Stimulated activated CD8-positive, alpha-beta memory T cell treated with anti-CD3 and anti-CD28 coated beads, Interleukin-7, amount 100 ng/mL, for 4 hours (primary cell): ENCODE results near the gene JKAMP.
"Not testable (repeated sequence)": the region's sequence is repeated elsewhere in the genome, so short reads cannot be mapped to it uniquely, and the experiment has no call there.

Source experiments
- DNase-seq, 2 donors: peaks; one replicate each; pipeline ENCODE4 v3.0.0-alpha.2; 2020; ENCODE audit warnings: low read depth in 2 of 2

JKAMP gene

GRCh38 chr14:59483819-59484638 lies at the start of gene JKAMP, which contains the start of gene L3HYPDH:
JKAMP (plus strand) TSS chr14:59484517; CDS start chr14:59484590, 73 bp downstream.
L3HYPDH (minus strand) TSS chr14:59484408; CDS start chr14:59484316, 92 bp downstream.
- peak; percentile 97 to 98 for DNase-seq

DNA sequence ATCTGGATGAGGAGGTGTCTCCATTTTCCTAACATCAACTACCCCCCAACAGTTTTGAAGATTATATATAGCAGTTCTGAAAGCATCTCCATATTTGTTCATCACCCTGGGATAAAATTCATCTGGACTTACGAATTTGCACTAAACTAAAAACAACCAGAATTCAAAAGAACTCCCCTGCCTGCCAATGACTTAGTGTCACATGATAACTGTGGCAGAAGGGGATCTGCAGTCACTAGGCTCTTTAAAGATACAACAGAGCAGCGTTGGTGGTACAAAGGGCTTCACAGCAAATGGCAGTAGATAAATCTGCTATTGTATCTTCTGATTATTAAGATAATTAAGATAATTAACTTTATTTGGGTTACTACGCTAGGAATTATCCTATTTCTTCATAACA lies 49.2 kb upstream of the JKAMP start:
- no peak for DNase-seq

- DNase-seq: no peak
Observed at GRCh38 chr14:59435987-59436386, 48.3 kb upstream of the JKAMP start.

DNA sequence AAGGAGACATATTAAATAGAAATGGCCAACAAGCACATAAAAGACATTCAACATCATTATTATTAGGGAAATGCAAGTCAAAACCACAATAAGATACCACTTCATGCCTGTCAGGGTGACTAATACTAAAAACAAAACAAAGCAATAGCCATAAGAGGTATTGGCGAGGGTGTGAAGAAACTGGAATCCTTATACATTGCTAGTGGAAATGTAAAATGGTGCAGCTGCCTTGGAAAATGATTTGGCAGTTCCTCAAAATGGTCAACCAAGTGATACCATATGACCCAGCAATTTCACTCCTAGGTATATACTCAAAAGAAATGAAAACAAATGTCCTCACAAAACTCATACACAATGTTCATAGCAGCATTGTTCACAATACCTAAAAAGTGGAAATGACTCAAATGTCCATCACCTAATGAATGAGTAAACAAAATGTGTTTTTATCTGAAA lies 46.1 kb upstream of the JKAMP start:
- no peak for DNase-seq

- no peak for DNase-seq
Observed at GRCh38 chr14:59439256-59439965, 44.9 kb upstream of the JKAMP start.

GRCh38 chr14:59448673-59449072 lies 35.6 kb upstream of the JKAMP start:
- DNase-seq: not testable (repeated sequence)

- DNase-seq: no peak
Observed at GRCh38 chr14:59450716-59451115, 33.6 kb upstream of the JKAMP start.

GRCh38 chr14:59451849-59452248 lies 32.5 kb upstream of the JKAMP start:
- DNase-seq: no peak

GRCh38 chr14:59454139-59454538 lies 30.2 kb upstream of the JKAMP start:
- DNase-seq: no peak

- DNase-seq: no peak
Observed at GRCh38 chr14:59455411-59455810, 28.9 kb upstream of the JKAMP start.

DNA sequence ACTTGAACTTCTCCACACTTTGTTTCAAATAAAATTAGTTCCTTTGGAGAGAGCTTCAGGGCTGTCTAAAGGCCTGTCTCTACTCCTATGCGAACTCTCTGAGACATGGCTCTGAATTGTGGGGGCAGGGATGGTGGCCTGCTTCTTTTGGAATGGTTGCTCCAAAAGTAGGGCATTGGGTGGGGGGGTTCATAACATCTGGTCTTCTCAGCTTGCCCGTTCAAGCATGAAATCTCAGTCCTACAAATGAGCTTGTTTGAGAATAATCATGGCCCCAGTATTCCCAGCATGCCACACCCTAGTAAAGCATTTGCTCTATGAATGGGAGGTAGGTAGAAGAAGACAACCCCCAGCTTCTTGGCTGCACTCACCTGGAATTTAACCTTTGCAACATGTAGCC lies 25.8 kb upstream of the JKAMP start:
- no peak for DNase-seq

GRCh38 chr14:59460378-59460777 lies 23.9 kb upstream of the JKAMP start:
- DNase-seq: no peak

- no peak for DNase-seq
Observed at GRCh38 chr14:59461891-59462290, 22.4 kb upstream of the JKAMP start.

- peak in 1 of 2 donors; percentile 7 for DNase-seq
Observed at GRCh38 chr14:59463787-59464485, 20.4 kb upstream of the JKAMP start.

DNA sequence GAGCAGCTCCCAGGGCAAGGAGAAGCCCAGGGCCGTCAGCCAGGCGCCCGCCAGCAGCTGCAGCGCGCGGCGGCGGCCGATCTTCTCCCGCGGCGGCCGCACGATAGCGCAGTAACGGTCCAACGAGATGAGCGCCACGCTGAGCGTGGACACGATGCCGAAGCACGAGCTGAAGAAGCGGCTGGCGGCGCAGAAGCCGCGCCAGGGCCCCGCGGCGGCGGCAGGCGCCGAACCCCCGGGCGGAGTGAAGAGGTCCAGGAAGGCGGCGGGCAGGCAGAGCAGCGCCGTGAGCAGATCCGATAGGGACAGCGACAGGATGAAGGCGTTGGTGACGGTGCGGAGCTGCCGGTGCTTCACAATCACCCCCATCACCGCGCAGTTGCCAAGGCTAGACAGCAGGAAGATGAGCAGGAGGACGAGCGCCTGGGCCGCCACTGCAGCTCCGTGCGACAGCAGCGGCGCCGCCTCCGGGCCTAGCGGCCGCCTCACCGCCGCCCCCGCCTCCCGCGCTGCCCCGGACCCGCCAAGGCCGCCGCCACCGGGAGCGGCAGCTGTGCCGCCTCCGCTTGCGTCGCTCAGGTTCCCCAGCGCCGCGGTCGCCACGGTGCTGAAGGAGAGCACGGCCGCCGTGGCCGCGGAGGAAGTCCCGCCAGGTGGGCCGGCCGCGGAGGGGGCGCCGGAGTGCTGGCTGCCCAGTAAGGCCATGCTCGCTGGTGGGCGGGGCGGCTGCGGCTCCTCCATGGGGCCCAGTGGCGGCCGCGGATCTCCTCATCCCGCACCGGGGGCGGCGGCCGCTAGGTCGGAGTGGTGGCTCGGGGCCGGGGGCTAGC lies 19.6 kb upstream of the JKAMP start:
- peak in 1 of 2 donors; percentile 54 for DNase-seq

- DNase-seq: peak in 1 of 2 donors; percentile 40
Observed at GRCh38 chr14:59465316-59466135, 18.8 kb upstream of the JKAMP start, which contains the start of gene GPR135. GPR135 (minus strand) TSS chr14:59465380; CDS start chr14:59465226, 154 bp downstream.

DNA sequence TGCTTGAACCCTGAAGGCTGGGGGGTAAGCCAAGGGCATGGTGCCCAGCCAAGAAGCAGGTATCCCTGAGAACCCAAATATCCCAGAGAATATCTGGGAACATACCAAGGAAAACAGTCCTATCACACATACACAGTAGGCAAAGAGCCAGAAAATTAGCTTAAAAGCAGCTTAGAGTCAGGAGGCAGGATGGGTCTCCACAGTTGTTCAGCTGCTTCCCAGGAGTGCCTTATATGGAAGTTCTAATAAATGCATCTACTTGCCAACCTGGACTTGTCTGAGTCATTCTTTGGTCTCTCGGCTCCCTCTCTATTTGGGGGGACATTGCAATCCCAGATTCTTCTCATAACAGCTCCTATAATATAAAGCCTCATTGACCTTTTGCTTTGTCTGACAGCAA lies 10.1 kb upstream of the JKAMP start:
- no peak for DNase-seq

DNA sequence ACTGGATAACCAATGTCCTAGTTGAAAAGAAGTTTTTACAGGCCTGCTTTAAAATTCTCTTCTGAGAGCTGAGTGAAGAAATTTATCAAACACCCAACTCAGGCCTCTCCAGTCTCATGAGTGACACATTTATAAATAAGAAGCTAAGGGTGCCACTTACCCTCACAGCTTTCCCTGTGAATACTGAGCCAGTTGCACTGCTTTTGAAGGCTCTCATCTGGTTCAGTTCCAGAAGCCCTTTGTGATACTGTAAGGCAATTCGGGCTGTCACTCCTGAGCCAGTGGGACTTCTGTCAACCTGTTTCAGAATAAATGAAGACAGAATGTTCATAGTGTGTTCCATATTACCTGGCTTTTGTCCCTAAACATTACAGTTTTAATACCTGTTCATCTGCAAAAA lies 8.6 kb upstream of the JKAMP start:
- DNase-seq: no peak

DNA sequence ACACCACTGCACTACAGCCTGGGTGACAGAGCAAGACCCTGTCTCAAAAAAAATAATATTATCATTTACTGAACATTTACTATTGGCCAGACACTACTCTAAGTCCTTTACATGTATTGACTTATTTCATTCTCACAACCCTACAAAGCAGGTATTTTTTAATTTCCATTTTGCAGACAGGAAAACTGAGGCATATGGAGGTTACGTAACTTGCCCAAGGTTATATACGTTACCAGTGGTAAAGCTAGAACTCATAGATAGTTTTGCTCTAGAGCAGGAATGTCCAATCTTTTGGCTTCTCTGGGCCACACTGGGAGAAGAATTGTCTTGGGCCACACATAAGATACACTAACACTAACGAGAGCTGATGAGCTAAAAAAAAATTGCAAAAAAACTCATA lies 5.8 kb upstream of the JKAMP start:
- no peak for DNase-seq

DNA sequence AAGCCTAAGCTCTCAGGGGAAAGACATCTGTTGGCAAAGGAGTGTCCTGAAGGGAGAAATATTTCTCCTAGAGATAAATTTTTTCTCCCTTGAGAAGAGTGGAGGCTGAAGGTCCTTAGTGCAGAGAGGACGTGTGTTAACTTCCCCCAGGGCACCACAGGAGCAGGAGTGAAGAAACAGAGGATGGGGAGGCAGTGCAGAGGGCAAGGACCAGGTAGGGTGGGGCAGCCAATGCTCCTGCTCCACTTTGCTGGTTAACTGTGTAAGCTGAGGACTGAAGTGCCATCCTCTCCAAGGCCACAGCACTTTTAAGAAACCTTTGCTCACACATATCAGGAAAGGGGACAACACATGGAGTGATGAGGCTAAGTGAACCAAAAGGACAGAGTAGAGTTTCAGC lies 4.2 kb upstream of the JKAMP start:
- DNase-seq: no peak
